COR-L47 (cell line): ENCODE results near the gene STK17A.
"Not testable (repeated sequence)": the region's sequence is repeated elsewhere in the genome, so short reads cannot be mapped to it uniquely, and the experiment has no call there.

Experiments
- DNase-seq: peaks from one replicate; lab custom pipeline; 2025; lab: John Stamatoyannopoulos, UW

Gene STK17A

GRCh38 chr7:43658718-43659548, 76.0 kb downstream of the STK17A start:
- DNase-seq, result no peak

GRCh38 chr7:43659549-43659896, 76.6 kb downstream of the STK17A start:
- no peak for DNase-seq

GRCh38 chr7:43660141-43660540, 77.2 kb downstream of the STK17A start:
- no peak for DNase-seq

GRCh38 chr7:43664681-43665080, 81.8 kb downstream of the STK17A start:
- no peak for DNase-seq

- DNase-seq, result no peak
Measured at GRCh38 chr7:43666938-43667337, 84.0 kb downstream of the STK17A start.

GRCh38 chr7:43668035-43668434, 85.1 kb downstream of the STK17A start:
- DNase-seq, result no peak

GRCh38 chr7:43669286-43670081, 86.6 kb downstream of the STK17A start:
- DNase-seq, result no peak

- DNase-seq, result no peak
Measured at GRCh38 chr7:43671521-43671920, 88.6 kb downstream of the STK17A start.

- DNase-seq, result not testable (repeated sequence)
Measured at GRCh38 chr7:43673243-43673976, 90.5 kb downstream of the STK17A start.

GRCh38 chr7:43674559-43675436, 91.9 kb downstream of the STK17A start:
- no peak for DNase-seq
